GM19452 (cell line): ENCODE results near the gene HSP90AB1.

Experiments
- ATAC-seq: cut with Tn5 transposase; IDR thresholded peaks from one replicate; pipeline ENCODE4 v1.9.1; 2021; ENCODE audit not compliant: unreplicated experiment

Gene HSP90AB1

GRCh38 chr6:44246663-44247337, at the start of gene HSP90AB1:
HSP90AB1 (plus strand) TSS chr6:44247101; CDS start chr6:44248630, 1,529 bp downstream.
- peak; percentile 68 for ATAC-seq

- ATAC-seq, result no peak
These were observed 48.2 kb upstream of the HSP90AB1 start for GRCh38 chr6:44198684-44199083.

- no peak for ATAC-seq
These were observed 47.0 kb upstream of the HSP90AB1 start for GRCh38 chr6:44199883-44200282.

- ATAC-seq, result no peak
These were observed 45.7 kb upstream of the HSP90AB1 start for GRCh38 chr6:44201200-44201599.

- ATAC-seq, result no peak
These were observed 45.1 kb upstream of the HSP90AB1 start for GRCh38 chr6:44201638-44202303.

- no peak for ATAC-seq
These were observed 44.4 kb upstream of the HSP90AB1 start for GRCh38 chr6:44202332-44202971.

- no peak for ATAC-seq
These were observed 43.7 kb upstream of the HSP90AB1 start for GRCh38 chr6:44202972-44203750.

- no peak for ATAC-seq
These were observed 42.9 kb upstream of the HSP90AB1 start for GRCh38 chr6:44203955-44204354.

- no peak for ATAC-seq
These were observed 38.9 kb upstream of the HSP90AB1 start for GRCh38 chr6:44207966-44208365.

- ATAC-seq, result no peak
These were observed 35.6 kb upstream of the HSP90AB1 start for GRCh38 chr6:44211284-44211683.

GRCh38 chr6:44214307-44214706, 32.6 kb upstream of the HSP90AB1 start:
- ATAC-seq, result no peak

- no peak for ATAC-seq
These were observed 30.1 kb upstream of the HSP90AB1 start, which contains the start of gene MYMX for GRCh38 chr6:44216677-44217331. MYMX (plus strand) TSS chr6:44216926; CDS start chr6:44217472, 546 bp downstream.

- no peak for ATAC-seq
These were observed 29.4 kb upstream of the HSP90AB1 start for GRCh38 chr6:44217332-44218143.

- peak; percentile 52 for ATAC-seq
These were observed 27.7 kb upstream of the HSP90AB1 start for GRCh38 chr6:44219053-44219814.

GRCh38 chr6:44219815-44220784, 26.8 kb upstream of the HSP90AB1 start:
- ATAC-seq, result no peak

- no peak for ATAC-seq
These were observed 26.0 kb upstream of the HSP90AB1 start for GRCh38 chr6:44220913-44221290.

- ATAC-seq, result no peak
These were observed 25.5 kb upstream of the HSP90AB1 start for GRCh38 chr6:44221291-44221960.

- no peak for ATAC-seq
These were observed 25.0 kb upstream of the HSP90AB1 start for GRCh38 chr6:44221961-44222335.
